COLO668 (cell line): ENCODE results near the gene PRRT2.
A peak's percentile ranks its signal among the peaks of the same experiment; 100 is the strongest.

ENCODE experiments used
- DNase-seq: peaks from one replicate; lab custom pipeline; 2025; ENCODE audit not compliant: unreplicated experiment; lab: John Stamatoyannopoulos, UW

PRRT2 gene

GRCh38 chr16:29811170-29811895 is 660 bp upstream of the PRRT2 start:
- peak; percentile 92 for DNase-seq

DNA sequence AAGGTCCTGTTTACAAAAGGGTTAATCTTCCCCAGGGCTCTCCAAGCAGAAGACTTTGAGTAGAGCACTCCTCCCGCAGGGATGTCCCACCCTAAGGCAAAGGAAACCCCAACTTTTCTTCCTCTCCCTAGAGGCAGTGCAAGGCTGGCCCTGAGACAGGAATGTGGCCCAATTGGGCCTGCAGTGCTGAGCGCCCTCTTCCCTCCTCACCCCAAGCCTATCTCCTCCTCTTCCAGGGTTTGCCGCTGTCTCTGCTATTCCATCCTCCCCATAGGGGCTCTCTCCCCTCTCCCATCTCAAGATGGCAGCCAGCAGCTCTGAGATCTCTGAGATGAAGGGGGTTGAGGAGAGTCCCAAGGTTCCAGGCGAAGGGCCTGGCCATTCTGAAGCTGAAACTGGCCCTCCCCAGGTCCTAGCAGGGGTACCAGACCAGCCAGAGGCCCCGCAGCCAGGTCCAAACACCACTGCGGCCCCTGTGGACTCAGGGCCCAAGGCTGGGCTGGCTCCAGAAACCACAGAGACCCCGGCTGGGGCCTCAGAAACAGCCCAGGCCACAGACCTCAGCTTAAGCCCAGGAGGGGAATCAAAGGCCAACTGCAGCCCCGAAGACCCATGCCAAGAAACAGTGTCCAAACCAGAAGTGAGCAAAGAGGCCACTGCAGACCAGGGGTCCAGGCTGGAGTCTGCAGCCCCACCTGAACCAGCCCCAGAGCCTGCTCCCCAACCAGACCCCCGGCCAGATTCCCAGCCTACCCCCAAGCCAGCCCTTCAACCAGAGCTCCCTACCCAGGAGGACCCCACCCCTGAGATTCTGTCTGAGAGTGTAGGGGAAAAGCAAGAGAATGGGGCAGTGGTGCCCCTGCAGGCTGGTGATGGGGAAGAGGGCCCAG is 1.0 kb downstream of the PRRT2 start:
- DNase-seq, result no peak

- no peak for DNase-seq
Observed at GRCh38 chr16:29813644-29814562, 1.9 kb downstream of the PRRT2 start.

DNA sequence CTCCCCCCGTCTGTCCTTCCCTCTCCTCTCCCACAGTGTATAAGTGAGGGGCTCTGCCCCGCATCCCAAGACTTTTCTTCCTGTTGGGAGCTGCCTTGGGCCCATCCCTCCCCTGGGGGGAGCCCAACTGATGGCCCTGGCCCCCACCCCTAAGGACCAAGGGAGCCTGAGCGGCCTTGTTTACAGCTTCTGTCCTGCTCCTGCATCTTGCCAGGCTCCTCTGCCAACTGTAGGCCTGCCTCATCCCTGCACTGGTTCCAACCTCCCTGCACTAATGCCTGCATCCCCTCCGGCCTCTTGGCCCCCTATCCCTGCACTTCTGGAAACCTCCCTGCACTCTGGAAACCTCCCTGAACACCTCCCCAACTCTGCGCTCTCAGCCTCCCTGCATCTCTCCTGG is 2.6 kb downstream of the PRRT2 start:
- no peak for DNase-seq

DNA sequence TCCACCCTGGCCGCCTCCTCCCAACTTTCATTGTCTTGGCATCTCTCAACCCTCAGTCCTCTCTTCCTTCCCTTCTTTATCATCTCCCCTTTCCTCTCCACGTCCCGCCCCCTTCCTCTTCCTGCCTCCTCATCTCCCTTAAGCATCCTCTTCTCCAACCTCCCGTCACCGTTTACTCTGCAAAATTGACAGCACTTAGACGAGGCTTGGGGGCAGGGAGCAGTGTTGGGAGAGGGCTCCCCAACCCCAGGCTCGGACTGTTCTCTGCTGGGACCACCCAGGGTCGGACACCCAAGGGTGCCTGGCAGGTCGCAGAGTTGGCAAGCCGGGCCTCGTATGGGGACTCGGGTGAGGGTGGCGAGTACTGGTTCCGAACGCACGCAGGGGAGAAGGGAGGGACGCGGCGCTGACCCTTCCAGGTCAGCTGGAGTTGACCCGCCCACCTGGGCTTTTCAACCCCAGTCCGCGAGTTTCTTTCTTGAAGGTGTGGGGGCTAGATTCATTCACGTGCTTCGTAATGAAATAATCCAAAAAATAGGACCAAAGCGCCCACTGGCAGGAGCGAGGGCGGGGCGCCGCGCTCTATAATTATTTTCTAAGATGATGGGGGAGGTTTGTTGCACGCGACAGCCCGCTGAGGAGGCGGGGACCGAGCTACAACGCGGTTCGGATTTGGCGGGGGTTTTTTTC is 3.2 kb downstream of the PRRT2 start:
- peak; percentile 54 for DNase-seq

- peak; percentile 98 for DNase-seq
Observed at GRCh38 chr16:29815793-29816693, 4.0 kb downstream of the PRRT2 start, which contains the start of gene PAGR1. TSS of gene PAGR1 (plus strand) at chr16:29816152. CDS start at chr16:29816526, 374 bp downstream.

DNA sequence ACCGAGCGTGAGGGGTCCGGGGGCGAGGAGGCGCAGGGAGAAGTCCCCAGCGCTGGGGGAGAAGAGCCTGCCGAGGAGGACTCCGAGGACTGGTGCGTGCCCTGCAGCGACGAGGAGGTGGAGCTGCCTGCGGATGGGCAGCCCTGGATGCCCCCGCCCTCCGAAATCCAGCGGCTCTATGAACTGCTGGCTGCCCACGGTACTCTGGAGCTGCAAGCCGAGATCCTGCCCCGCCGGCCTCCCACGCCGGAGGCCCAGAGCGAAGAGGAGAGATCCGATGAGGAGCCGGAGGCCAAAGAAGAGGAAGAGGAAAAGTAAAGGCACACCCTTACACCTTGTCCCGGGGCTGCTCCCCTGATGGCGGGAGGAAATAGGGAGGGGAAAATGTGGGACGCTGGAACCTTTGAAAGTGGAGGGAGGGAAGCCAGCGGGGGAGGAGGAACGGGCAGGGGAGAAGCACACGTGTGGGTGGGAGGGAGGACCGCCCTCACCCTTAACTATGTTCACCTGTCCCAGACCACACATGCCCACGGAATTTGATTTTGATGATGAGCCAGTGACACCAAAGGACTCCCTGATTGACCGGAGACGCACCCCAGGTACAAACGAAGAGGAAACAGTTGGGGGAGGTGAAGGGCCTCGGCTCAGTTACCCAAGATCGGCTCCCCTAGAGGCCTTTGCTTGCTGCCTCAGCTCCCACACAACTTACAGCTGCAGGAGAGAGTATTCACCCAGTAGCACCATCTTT is 4.9 kb downstream of the PRRT2 start:
- peak; percentile 67 for DNase-seq

GRCh38 chr16:29818082-29818481 is 6.1 kb downstream of the PRRT2 start:
- no peak for DNase-seq

DNA sequence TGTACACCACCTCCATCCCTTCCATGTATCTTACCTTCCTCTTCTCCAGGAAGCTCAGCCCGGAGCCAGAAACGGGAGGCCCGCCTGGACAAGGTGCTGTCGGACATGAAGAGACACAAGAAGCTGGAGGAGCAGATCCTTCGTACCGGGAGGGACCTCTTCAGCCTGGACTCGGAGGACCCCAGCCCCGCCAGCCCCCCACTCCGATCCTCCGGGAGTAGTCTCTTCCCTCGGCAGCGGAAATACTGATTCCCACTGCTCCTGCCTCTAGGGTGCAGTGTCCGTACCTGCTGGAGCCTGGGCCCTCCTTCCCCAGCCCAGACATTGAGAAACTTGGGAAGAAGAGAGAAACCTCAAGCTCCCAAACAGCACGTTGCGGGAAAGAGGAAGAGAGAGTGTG is 7.5 kb downstream of the PRRT2 start:
- DNase-seq, result peak; percentile 15

DNA sequence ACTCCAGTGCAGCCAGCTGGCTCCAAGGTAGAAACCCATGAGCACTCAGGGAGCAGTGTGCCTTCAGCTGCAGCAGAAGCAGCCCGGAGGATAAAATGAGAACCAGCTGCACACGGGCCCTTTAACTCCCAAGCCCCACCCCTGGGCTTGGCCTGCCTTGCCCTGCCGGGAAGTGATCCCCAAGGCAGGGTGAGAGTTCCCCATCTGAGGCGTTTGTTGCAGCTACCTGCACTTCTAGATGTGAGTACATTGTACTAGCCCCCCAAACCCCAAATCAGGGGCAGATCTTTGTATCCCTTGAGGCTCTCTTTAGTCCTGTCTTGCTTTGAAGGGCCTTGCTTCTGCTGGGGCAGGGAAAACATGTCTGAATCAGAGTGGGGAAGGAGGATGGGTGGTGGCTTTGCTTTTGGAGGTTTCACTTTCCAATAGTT is 8.3 kb downstream of the PRRT2 start, which contains the start of gene MVP:
TSS of gene MVP (plus strand) at position 192 of the 431 bp plus-strand sequence. CDS start 10,088 bp downstream, outside the sequence.
- DNase-seq, result peak; percentile 75

GRCh38 chr16:29820730-29821642 is 9.0 kb downstream of the PRRT2 start:
- peak; percentile 44 for DNase-seq

- DNase-seq, result no peak
Observed at GRCh38 chr16:29821643-29822115, 9.7 kb downstream of the PRRT2 start.

DNA sequence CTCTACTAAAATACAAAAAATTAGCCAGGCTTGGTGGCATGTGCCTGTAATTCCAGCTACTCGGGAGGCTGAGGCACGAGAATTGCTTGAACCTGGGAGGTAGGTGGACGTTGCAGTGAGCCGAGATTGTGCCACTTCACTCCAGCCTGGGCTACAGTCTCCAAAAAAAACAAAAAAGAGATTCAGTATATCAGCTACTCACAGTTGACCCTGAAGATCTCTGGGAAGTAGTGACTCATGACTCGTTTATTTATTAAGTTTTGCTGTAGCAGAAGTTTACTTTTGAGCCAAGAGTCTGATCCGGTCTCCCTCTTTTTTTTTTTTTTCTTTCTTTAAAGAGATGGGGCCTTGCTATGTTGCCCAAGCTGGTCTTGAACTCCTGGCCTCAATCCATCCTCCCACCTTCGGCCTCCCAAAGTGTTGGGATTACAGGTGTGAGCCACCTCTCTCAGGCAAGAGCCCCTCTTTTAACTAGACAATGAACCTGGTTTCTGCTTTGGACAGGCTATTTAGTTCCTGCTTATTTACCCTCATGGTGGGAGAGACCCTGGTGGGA is 12.7 kb downstream of the PRRT2 start:
- DNase-seq, result no peak

GRCh38 chr16:29825145-29826044 is 13.4 kb downstream of the PRRT2 start:
- DNase-seq, result no peak

- DNase-seq, result no peak
Observed at GRCh38 chr16:29826342-29826695, 14.3 kb downstream of the PRRT2 start.

- no peak for DNase-seq
Observed at GRCh38 chr16:29830774-29831173, 18.8 kb downstream of the PRRT2 start.
